HepG2 (cell line): ENCODE measurements around the gene STPG4. TPM values are rescaled to one million over a fixed set of nuclear protein-coding genes. Genes with fewer than 3 reads are reported as not detected.
"Not testable (repeated sequence)": the region's sequence is repeated elsewhere in the genome, so short reads cannot be mapped to it uniquely, and the experiment has no call there.

Experiments
- ATAC-seq: fragments of 200-7000 bp; cut with Tn5 transposase; 3 replicates; pipeline ENCODE4 v1.9.1; 2020; ENCODE audit warnings: mild to moderate bottlenecking, moderate library complexity
- BruUV-seq: library from RNA; stranded (reverse); fragments of 400-500 nt; replicated peaks from 2 replicates; lab custom pipeline; 2021; lab: Mats Ljungman, UMichigan
- CTCF ChIA-PET: fragments of 300-600 bp; formaldehyde crosslinking; extraction: SDS; loops from one replicate; lab custom pipeline; 2021; ENCODE audit warnings: low total read pairs, inconsistent platforms, low intra/inter-chr PET ratio; lab: Yijun Ruan, JAX
- POLR2A ChIA-PET: fragments of 350-600 bp; sonication (Branson Sonifier 250); formaldehyde crosslinking; loops from one replicate; lab custom pipeline; 2020; ENCODE audit warnings: antibody characterized with exemption, inconsistent platforms; lab: Yijun Ruan, JAX
- DNase-seq: peaks from one replicate; pipeline ENCODE4 v3.0.0-alpha.2; 2015; ENCODE audit warnings: low spot score
- FAIRE-seq: peaks from 3 replicates; lab custom pipeline; 2011; peaks lifted over from hg19 to GRCh38; lab: Jason Lieb, UNC
- H2AFZ ChIP-seq: one replicate; pipeline ENCODE4 v1.6.1; 2011; ENCODE audit warnings: low read length, inconsistent platforms
- H3K27ac ChIP-seq: fragments of 300-600 bp; 3 replicates; pipeline ENCODE4 v1.8.0; 2011; ENCODE audit warnings: mixed run types, mild to moderate bottlenecking, mixed read lengths, low read length, inconsistent platforms; ENCODE audit not compliant: insufficient read depth; ENCODE audit errors: extremely low read length
- H3K27me3 ChIP-seq, 2 experiments: fragments of 200-600 bp in 1 of 2; 2 replicates in 1 of 2; 3 replicates in 1 of 2; pipeline versions ENCODE4 v1.6.0 to v1.8.0; 2011; ENCODE audit warnings: low read length in 2 of 2, mild to moderate bottlenecking in 2 of 2, moderate library complexity in 2 of 2, inconsistent platforms in 1 of 2; ENCODE audit not compliant: insufficient read depth in 2 of 2, control insufficient read depth in 1 of 2
- H3K36me3 ChIP-seq, 2 experiments: fragments of 200-600 bp in 1 of 2; replicated peaks in 1 of 2; 2 replicates in 1 of 2; 3 replicates in 1 of 2; pipeline versions ENCODE4 v1.5.1 to v1.8.0; 2011; ENCODE audit warnings: low read length in 2 of 2, inconsistent platforms in 1 of 2; ENCODE audit not compliant: insufficient read depth in 2 of 2, control insufficient read depth in 1 of 2
- H3K4me1 ChIP-seq: 2 replicates; pipeline ENCODE4 v1.5.1; 2012; ENCODE audit warnings: low read length, inconsistent platforms; ENCODE audit not compliant: insufficient read depth
- H3K4me2 ChIP-seq: 2 replicates; pipeline ENCODE4 v1.6.0; 2011; ENCODE audit warnings: low read depth, low read length, inconsistent platforms
- H3K4me3 ChIP-seq, 3 experiments: fragments of 200-600 bp in 1 of 3; sonication (generic), shearing (Covaris generic) in 1 of 3; replicated peaks in 1 of 3; 2 replicates each; pipeline ENCODE4 v1.5.1; 2011 to 2016; ENCODE audit warnings: low read length in 3 of 3, inconsistent platforms in 2 of 3, low read depth in 2 of 3, mild to moderate bottlenecking in 2 of 3, control low read depth in 1 of 3, mixed read lengths in 1 of 3; ENCODE audit not compliant: insufficient read depth in 1 of 3
- H3K79me2 ChIP-seq: one replicate; pipeline ENCODE4 v1.6.1; 2011; ENCODE audit warnings: low read length, inconsistent platforms; ENCODE audit not compliant: insufficient read depth
- H3K9ac ChIP-seq: 2 replicates; pipeline ENCODE4 v1.6.0; 2011; ENCODE audit warnings: mild to moderate bottlenecking, low read depth, low read length, inconsistent platforms; ENCODE audit not compliant: insufficient read depth
- H3K9me3 ChIP-seq: 2 replicates; pipeline ENCODE4 v1.5.1; 2012; ENCODE audit warnings: mild to moderate bottlenecking, low read length
- H4K20me1 ChIP-seq: 2 replicates; pipeline ENCODE4 v1.6.0; 2011; ENCODE audit warnings: inconsistent platforms, mild to moderate bottlenecking, low read length, moderate library complexity; ENCODE audit not compliant: insufficient read depth
- CAMTA2 ChIP-seq: sonication (generic); formaldehyde crosslinking; IDR thresholded peaks from 2 replicates; pipeline ENCODE4 v1.4.0; 2020; ENCODE audit warnings: mild to moderate bottlenecking, missing genetic modification reagents, borderline replicate concordance
- CBX1 ChIP-seq: IDR thresholded peaks from one replicate; pipeline ENCODE4 v1.6.1; 2016; ENCODE audit warnings: antibody characterized with exemption, low read depth
- EP300 ChIP-seq, 3 experiments: sonication (generic) in 1 of 3; formaldehyde crosslinking in 1 of 3; IDR thresholded peaks; 2 replicates each; pipeline versions ENCODE4 v1.5.1 to v1.6.1; 2011 to 2020; ENCODE audit warnings: low read depth in 2 of 3, low read length in 2 of 3, borderline replicate concordance in 1 of 3, improper control_type of control experiment in 1 of 3, mild to moderate bottlenecking in 1 of 3, missing genetic modification reagents in 1 of 3, moderate library complexity in 1 of 3
- GTF2F1 ChIP-seq: fragments of 150-350 bp; IDR thresholded peaks from 2 replicates; pipeline ENCODE4 v1.6.1; 2014; ENCODE audit warnings: low read length
- HNF4G ChIP-seq, 2 experiments: sonication (generic) in 1 of 2; formaldehyde crosslinking in 1 of 2; IDR thresholded peaks; 2 replicates each; pipeline versions ENCODE4 v1.4.0 to v1.6.1; 2011 to 2020; ENCODE audit warnings: borderline replicate concordance in 2 of 2, low read depth in 2 of 2, mild to moderate bottlenecking in 2 of 2, low read length in 1 of 2, missing genetic modification reagents in 1 of 2, moderate library complexity in 1 of 2
- SCMH1 ChIP-seq: sonication (generic); formaldehyde crosslinking; IDR thresholded peaks from 2 replicates; pipeline ENCODE4 v1.9.0; 2021; ENCODE audit warnings: missing genetic modification reagents, mild to moderate bottlenecking, borderline replicate concordance
- SIN3B ChIP-seq: fragments of 150-350 bp; IDR thresholded peaks from 2 replicates; pipeline ENCODE4 v1.6.1; 2014; ENCODE audit warnings: low read length
- SMYD3 ChIP-seq: sonication (generic); formaldehyde crosslinking; IDR thresholded peaks from 2 replicates; pipeline ENCODE4 v1.8.1; 2023; ENCODE audit warnings: mild to moderate bottlenecking, missing genetic modification reagents
- ZNF10 ChIP-seq: sonication (generic); formaldehyde crosslinking; IDR thresholded peaks from 2 replicates; pipeline ENCODE4 v1.4.0; 2020; ENCODE audit warnings: mild to moderate bottlenecking, low read depth, missing genetic modification reagents, borderline replicate concordance
- ZNF205 ChIP-seq: IDR thresholded peaks from 2 replicates; pipeline ENCODE4 v1.6.1; 2018; ENCODE audit warnings: missing biosample characterization, missing genetic modification reagents
- ZNF224 ChIP-seq: sonication (generic); formaldehyde crosslinking; IDR thresholded peaks from 2 replicates; pipeline ENCODE4 v1.5.0; 2020; ENCODE audit warnings: mild to moderate bottlenecking, missing genetic modification reagents
- WGBS: methylation state at CpG from one replicate; pipeline ENCODE4 v1.1.6; 2017; ENCODE audit warnings: low lambda C conversion rate; 5-methylcytosine and 5-hydroxymethylcytosine counted together
- in situ Hi-C: cut with HindIII; loops from 2 replicates; pipeline ENCODE4 v1.10.0; 2017; ENCODE audit warnings: low pct_unique_long_range_greater_than_20kb; ENCODE audit not compliant: extremely low pct_ligation_motif_present
- intact Hi-C: fragments of 100-400 bp; cut with micrococcal nuclease; formaldehyde crosslinking; loops from one replicate; pipeline ENCODE4 v1.10.0; 2022; ENCODE audit not compliant: unreplicated experiment
- polyA plus RNA-seq, 8 experiments: library from polyadenylated mRNA; depleted of rRNA in 3 of 8; stranded (reverse) in 7 of 8; unstranded in 1 of 8; fragments of >200 nt; fragmentation: Illumina TruSeq in 4 of 8; extraction: Trizol in 4 of 8; gene quantifications; 2 replicates each; pipeline versions ENCODE4 v1.2.1 to v1.2.3, GENCODE V29; 2011 to 2016; ENCODE audit warnings: low read depth in 4 of 8, missing spikeins in 1 of 8, mixed read lengths in 1 of 8; ENCODE audit not compliant: insufficient read depth in 1 of 8
- total RNA-seq, 5 experiments: library from RNA; depleted of rRNA; stranded (reverse); fragments of >200 nt; fragmentation: Illumina TruSeq; extraction: Trizol; gene quantifications; 2 replicates each; pipeline ENCODE4 v1.2.3, GENCODE V29; 2016; ENCODE audit warnings: low read depth in 1 of 5
- TF ChIP-seq, protein P1 (sequence below): sonication (generic); formaldehyde crosslinking; IDR thresholded peaks from 2 replicates; pipeline ENCODE4 v1.5.0; 2020; ENCODE audit warnings: mild to moderate bottlenecking, low read depth, missing genetic modification reagents, borderline replicate concordance
- TF ChIP-seq, protein P2 (sequence below): sonication (generic); formaldehyde crosslinking; IDR thresholded peaks from 2 replicates; pipeline ENCODE4 v1.5.0; 2020; ENCODE audit warnings: missing genetic modification reagents, mild to moderate bottlenecking, borderline replicate concordance
- TF ChIP-seq, protein P3 (sequence below): sonication (generic); formaldehyde crosslinking; IDR thresholded peaks from 2 replicates; pipeline ENCODE4 v1.4.0; 2020; ENCODE audit warnings: missing genetic modification reagents
- TF ChIP-seq, protein P4 (sequence below): sonication (generic); formaldehyde crosslinking; IDR thresholded peaks from 2 replicates; pipeline ENCODE4 v1.4.0; 2020; ENCODE audit warnings: mild to moderate bottlenecking, missing genetic modification reagents

The STPG4 gene
- total and polyA plus RNA-seq, 2 of the 13 experiments (the other 11 are each of a cell fraction or from before 2014, with no cell fraction given) = 0.11 to 0.15 TPM

DNA sequence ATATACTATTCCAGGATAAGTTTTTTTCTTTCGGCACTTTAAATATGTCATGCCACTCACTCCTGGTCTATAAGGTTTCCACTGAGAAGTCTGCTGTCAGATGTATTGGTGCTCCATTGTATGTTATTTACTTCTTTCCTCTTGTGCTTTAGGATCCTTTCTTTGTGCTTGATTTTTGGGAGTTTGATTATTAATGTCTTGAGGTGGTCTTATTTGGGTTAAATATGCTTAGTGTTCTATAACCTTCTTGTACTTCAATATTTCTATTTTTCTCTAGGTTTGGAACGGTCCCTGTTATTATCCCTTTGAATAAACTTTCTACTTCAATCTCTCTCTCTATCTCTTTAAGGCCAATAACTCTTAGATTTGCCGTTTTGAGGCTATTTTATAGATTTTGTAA is 28.3 kb downstream of the STPG4 start (continued):
- no peak for TF ChIP-seq EP300 (IDR thresholded peaks at IDR 0.05; ENCODE audit: low read depth in 2 of 2, low read length in 2 of 2)
- no peak for TF ChIP-seq EP300 (CRISPR knock-in tag; IDR thresholded peaks at IDR 0.05; ENCODE audit: borderline replicate concordance)
- TF ChIP-seq, protein P1, sequence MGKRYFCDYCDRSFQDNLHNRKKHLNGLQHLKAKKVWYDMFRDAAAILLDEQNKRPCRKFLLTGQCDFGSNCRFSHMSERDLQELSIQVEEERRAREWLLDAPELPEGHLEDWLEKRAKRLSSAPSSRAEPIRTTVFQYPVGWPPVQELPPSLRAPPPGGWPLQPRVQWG (CRISPR knock-in tag) = no peak
- TF ChIP-seq SCMH1 (CRISPR knock-in tag) = no peak
- TF ChIP-seq, protein P2, sequence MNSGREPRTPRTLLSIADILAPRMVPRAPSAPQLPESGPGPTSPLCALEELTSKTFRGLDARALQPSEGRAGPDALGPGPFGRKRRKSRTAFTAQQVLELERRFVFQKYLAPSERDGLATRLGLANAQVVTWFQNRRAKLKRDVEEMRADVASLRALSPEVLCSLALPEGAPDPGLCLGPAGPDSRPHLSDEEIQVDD (CRISPR knock-in tag) = no peak
- TF ChIP-seq, protein P3, sequence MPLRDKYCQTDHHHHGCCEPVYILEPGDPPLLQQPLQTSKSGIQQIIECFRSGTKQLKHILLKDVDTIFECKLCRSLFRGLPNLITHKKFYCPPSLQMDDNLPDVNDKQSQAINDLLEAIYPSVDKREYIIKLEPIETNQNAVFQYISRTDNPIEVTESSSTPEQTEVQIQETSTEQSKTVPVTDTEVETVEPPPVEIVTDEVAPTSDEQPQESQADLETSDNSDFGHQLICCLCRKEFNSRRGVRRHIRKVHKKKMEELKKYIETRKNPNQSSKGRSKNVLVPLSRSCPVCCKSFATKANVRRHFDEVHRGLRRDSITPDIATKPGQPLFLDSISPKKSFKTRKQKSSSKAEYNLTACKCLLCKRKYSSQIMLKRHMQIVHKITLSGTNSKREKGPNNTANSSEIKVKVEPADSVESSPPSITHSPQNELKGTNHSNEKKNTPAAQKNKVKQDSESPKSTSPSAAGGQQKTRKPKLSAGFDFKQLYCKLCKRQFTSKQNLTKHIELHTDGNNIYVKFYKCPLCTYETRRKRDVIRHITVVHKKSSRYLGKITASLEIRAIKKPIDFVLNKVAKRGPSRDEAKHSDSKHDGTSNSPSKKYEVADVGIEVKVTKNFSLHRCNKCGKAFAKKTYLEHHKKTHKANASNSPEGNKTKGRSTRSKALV (CRISPR knock-in tag) = no peak
- TF ChIP-seq ZNF10 = no peak
- no peak for TF ChIP-seq SIN3B
- no peak for TF ChIP-seq ZNF205 (CRISPR knock-in tag)
- no peak for TF ChIP-seq CAMTA2
- no peak for TF ChIP-seq ZNF224

DNA sequence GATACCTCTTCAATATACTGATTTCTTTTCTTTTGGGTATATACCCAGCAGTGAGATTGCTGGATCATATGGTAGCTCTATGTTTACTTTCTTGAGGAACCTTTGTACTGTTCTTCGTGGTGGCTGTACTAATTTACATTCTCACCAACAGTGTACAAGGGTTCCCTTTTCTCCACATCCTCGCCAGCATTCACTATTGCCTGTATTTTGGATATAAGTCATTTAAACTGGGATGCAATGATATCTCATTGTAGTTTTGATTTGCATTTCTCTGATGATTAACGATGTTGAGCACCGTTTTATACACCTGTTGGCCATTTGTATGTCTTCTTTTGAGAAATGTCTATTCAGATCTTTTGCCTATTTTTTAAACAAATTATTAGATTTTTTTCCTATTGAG is 30.4 kb downstream of the STPG4 start:
- ATAC-seq = peak; percentile 45
- 6% methylated on average over 4 of the region's 4 CpGs for WGBS
- H3K4me3 ChIP-seq; H3K27me3 ChIP-seq; H4K20me1 ChIP-seq; FAIRE-seq; BruUV-seq; H2AFZ ChIP-seq; H3K79me2 ChIP-seq; CTCF ChIA-PET; H3K36me3 ChIP-seq; DNase-seq; H3K27ac ChIP-seq; H3K9me3 ChIP-seq; H3K9ac ChIP-seq; H3K4me2 ChIP-seq; in situ Hi-C loops; TF ChIP-seq HNF4G (CRISPR knock-in tag; IDR thresholded peaks at IDR 0.05; ENCODE audit: borderline replicate concordance, low read depth): not testable (repeated sequence)
- POLR2A ChIA-PET = interaction anchor here (0.7 to 3.7 kb wide), 18 partner anchors 13 to 198 kb away, joined by 3 to 22 read pairs (median 4); no protein-coding TSS in a partner anchor
- peaks cover 51% of the 10 kb centered on the region for H3K4me1 ChIP-seq
- intact Hi-C loops = loop anchor here (5.0 kb wide), 1 partner anchor 38 kb away; no protein-coding TSS in a partner anchor
- TF ChIP-seq HNF4G (IDR thresholded peaks at IDR 0.05; ENCODE audit: borderline replicate concordance, low read depth, low read length) = peak; percentile 25; the same call in 1 of the 2 replicates
- 0 out of 2 replicates have a peak, but pooled peaks have one; percentile 23 for TF ChIP-seq SMYD3 (CRISPR knock-in tag)
- peak; percentile 34 for TF ChIP-seq CBX1
- TF ChIP-seq, protein P4, sequence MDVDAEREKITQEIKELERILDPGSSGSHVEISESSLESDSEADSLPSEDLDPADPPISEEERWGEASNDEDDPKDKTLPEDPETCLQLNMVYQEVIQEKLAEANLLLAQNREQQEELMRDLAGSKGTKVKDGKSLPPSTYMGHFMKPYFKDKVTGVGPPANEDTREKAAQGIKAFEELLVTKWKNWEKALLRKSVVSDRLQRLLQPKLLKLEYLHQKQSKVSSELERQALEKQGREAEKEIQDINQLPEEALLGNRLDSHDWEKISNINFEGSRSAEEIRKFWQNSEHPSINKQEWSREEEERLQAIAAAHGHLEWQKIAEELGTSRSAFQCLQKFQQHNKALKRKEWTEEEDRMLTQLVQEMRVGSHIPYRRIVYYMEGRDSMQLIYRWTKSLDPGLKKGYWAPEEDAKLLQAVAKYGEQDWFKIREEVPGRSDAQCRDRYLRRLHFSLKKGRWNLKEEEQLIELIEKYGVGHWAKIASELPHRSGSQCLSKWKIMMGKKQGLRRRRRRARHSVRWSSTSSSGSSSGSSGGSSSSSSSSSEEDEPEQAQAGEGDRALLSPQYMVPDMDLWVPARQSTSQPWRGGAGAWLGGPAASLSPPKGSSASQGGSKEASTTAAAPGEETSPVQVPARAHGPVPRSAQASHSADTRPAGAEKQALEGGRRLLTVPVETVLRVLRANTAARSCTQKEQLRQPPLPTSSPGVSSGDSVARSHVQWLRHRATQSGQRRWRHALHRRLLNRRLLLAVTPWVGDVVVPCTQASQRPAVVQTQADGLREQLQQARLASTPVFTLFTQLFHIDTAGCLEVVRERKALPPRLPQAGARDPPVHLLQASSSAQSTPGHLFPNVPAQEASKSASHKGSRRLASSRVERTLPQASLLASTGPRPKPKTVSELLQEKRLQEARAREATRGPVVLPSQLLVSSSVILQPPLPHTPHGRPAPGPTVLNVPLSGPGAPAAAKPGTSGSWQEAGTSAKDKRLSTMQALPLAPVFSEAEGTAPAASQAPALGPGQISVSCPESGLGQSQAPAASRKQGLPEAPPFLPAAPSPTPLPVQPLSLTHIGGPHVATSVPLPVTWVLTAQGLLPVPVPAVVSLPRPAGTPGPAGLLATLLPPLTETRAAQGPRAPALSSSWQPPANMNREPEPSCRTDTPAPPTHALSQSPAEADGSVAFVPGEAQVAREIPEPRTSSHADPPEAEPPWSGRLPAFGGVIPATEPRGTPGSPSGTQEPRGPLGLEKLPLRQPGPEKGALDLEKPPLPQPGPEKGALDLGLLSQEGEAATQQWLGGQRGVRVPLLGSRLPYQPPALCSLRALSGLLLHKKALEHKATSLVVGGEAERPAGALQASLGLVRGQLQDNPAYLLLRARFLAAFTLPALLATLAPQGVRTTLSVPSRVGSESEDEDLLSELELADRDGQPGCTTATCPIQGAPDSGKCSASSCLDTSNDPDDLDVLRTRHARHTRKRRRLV (CRISPR knock-in tag) = peak; percentile 99
- TF ChIP-seq GTF2F1 = peak; percentile 35; the same call in 1 of the 2 replicates
